ENCODE measurements around the gene LACRT.

GRCh38 chr12:54680374-54680773 lies 45.7 kb upstream of the LACRT start:
- TF ChIP-seq SAFB2 (IDR thresholded peaks at IDR 0.05; ENCODE audit: borderline replicate concordance, low read depth, low read length, severe bottlenecking): no peak
- TF ChIP-seq ELF4 (CRISPR knock-in tag; IDR thresholded peaks at IDR 0.05): no peak
- no peak for TF ChIP-seq MECOM (CRISPR knock-in tag; IDR thresholded peaks at IDR 0.05)
- TF ChIP-seq CTCF (IDR thresholded peaks at IDR 0.05 in 2 of 3, conservative IDR thresholded peaks at IDR 0.05 in 1 of 3; ENCODE audit: insufficient read depth in 2 of 3, low read depth in 1 of 3, low read length in 3 of 3): peak; percentile 48 to 70 (median 53); a peak in 5 of 6 replicates
- TF ChIP-seq ZNF274 (IDR thresholded peaks at IDR 0.05; ENCODE audit: borderline replicate concordance, low read depth, low read length): no peak
- TF ChIP-seq CREB3 (tag; conservative IDR thresholded peaks at IDR 0.05; ENCODE audit: low read depth): no peak
- no peak for TF ChIP-seq NFATC3 (IDR thresholded peaks at IDR 0.05)
- TF ChIP-seq POLR2A (conservative IDR thresholded peaks at IDR 0.05): no peak
- TF ChIP-seq EGR1 (conservative IDR thresholded peaks at IDR 0.05): no peak
- TF ChIP-seq ZKSCAN1 (IDR thresholded peaks at IDR 0.05; ENCODE audit: low read depth, low read length): no peak

Data from K562 (cell line).